ENCODE measurements around the gene ZNF2. TPM values are rescaled to one million over a fixed set of nuclear protein-coding genes. Genes with fewer than 3 reads are reported as not detected.

The ZNF2 gene
- polyA plus RNA-seq, 2 of the 4 experiments (the other 2 are of a cell fraction), result 4.2 to 4.6 TPM

DNA sequence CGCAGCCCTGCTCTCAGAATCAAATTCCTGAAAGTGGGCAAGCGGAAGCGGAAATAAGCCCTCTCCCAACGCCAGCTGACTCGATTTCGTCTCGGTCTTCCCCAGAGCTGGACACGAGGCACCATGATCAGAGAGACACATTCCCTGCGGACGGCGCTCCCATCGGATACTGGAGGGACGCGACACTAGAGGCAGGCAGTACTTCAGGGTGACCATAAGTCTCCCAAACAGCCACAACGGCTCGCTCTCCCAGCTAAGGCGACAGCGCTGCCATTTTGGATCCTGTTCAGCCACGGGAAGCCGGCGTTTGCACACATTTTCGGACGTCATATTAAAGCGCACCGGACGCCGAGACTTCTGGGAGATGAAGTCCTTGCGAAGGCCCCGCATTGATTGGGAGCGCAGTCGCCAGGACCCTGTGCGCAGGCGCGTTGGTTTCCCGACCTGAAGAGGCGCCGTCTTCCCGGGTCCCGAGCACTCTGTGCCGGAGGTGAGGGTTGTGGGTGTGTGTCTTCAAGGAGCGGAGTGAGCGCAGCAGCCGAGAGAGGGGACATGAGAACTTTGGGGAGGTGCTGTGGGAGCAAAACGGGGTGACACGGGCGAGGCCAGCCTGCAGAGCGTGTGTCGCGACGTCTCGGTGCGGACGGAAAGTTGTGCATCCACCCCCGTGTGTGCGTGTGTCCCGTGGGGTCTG, at the start of gene ZNF2 (continued):
- TF ChIP-seq, protein P1, sequence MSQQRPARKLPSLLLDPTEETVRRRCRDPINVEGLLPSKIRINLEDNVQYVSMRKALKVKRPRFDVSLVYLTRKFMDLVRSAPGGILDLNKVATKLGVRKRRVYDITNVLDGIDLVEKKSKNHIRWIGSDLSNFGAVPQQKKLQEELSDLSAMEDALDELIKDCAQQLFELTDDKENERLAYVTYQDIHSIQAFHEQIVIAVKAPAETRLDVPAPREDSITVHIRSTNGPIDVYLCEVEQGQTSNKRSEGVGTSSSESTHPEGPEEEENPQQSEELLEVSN (IDR thresholded peaks at IDR 0.05; ENCODE audit: borderline replicate concordance, low read depth), result peak; percentile 67
- no peak for TF ChIP-seq HEYL (CRISPR knock-in tag; IDR thresholded peaks at IDR 0.05)
- no peak for TF ChIP-seq RARB (CRISPR knock-in tag; IDR thresholded peaks at IDR 0.05)
- no peak for TF ChIP-seq FOSL2 (IDR thresholded peaks at IDR 0.05)
- TF ChIP-seq FOSL2 (CRISPR knock-in tag; IDR thresholded peaks at IDR 0.05), result 0 out of 2 replicates have a peak, but pooled peaks have one; percentile 6
- TF ChIP-seq PHF8 (IDR thresholded peaks at IDR 0.05; ENCODE audit: borderline replicate concordance, low read depth), result peak; percentile 94
- TF ChIP-seq, protein P2, sequence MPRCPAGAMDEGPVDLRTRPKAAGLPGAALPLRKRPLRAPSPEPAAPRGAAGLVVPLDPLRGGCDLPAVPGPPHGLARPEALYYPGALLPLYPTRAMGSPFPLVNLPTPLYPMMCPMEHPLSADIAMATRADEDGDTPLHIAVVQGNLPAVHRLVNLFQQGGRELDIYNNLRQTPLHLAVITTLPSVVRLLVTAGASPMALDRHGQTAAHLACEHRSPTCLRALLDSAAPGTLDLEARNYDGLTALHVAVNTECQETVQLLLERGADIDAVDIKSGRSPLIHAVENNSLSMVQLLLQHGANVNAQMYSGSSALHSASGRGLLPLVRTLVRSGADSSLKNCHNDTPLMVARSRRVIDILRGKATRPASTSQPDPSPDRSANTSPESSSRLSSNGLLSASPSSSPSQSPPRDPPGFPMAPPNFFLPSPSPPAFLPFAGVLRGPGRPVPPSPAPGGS (IDR thresholded peaks at IDR 0.05), result peak; percentile 63; the same call in 2 of the 3 replicates
- TF ChIP-seq MAZ (IDR thresholded peaks at IDR 0.05; ENCODE audit: borderline replicate concordance, low read depth, low read length), result no peak
- TF ChIP-seq, protein P3, sequence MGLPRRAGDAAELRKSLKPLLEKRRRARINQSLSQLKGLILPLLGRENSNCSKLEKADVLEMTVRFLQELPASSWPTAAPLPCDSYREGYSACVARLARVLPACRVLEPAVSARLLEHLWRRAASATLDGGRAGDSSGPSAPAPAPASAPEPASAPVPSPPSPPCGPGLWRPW (IDR thresholded peaks at IDR 0.05), result no peak

DNA sequence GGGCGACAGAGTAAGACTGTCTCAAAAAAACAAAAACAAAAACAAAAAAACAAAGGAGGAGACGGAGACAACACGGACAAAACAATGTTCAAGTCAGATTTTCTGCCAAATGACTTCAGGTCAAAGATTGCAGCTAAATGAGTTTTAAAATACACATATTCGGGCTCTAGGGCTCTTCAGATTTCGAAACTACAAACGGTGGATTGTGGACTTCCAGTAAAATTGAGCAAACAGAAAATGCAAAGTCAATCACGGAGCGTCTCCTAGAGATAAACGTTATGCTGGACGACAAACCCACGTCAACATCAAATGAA, 44.6 kb upstream of the ZNF2 start:
- Histone ChIP-seq H3K9me3 (0 out of 3 replicates have a peak, but pooled peaks cover 3% of the 10 kb centered on the region), H3K27ac (peak overlapping the region; percentile 87 to 96), H3K4me1 (peaks cover 6% of the 10 kb centered on the region; the same call in 2 of the 3 replicates), H3K4me3 (peak overlapping the region; percentile 90), H3K4me2 (peak overlapping the region; percentile 82)
- no peak for DNase-seq (ENCODE audit: low read depth in 1 of 2, low spot score in 1 of 2)
- 2% methylated on average over 11 of the region's 11 CpGs for WGBS (ENCODE audit: missing lambda C conversion rate)
- peak; percentile 3 to 15; a peak in 4 of 6 replicates for ATAC-seq
- no peak for FAIRE-seq
- CTCF ChIA-PET, result interaction anchor here (0.9 to 2.5 kb wide), 5 partner anchors 13 to 85 kb away, joined by 3 to 6 read pairs (median 3); partner anchors contain the start of gene ZNF2
- TF ChIP-seq HOXB5 (CRISPR knock-in tag; IDR thresholded peaks at IDR 0.05) (no peak), NR3C1 (IDR thresholded peaks at IDR 0.05) (no peak), SMC3 (IDR thresholded peaks at IDR 0.05) (no peak), CHD4 (IDR thresholded peaks at IDR 0.05; ENCODE audit: borderline replicate concordance) (no peak), HOXA7 (CRISPR knock-in tag; IDR thresholded peaks at IDR 0.05) (no peak), KDM1A (IDR thresholded peaks at IDR 0.05; ENCODE audit: low read depth) (no peak), RARB (CRISPR knock-in tag; IDR thresholded peaks at IDR 0.05) (no peak), CBX8 (IDR thresholded peaks at IDR 0.05) (no peak), FOSB (CRISPR knock-in tag; IDR thresholded peaks at IDR 0.05) (no peak), ZSCAN20 (CRISPR knock-in tag; IDR thresholded peaks at IDR 0.05) (no peak), ZNF302 (CRISPR knock-in tag; IDR thresholded peaks at IDR 0.05) (no peak), CEBPB (IDR thresholded peaks at IDR 0.05) (no peak)
- TF ChIP-seq, protein P2 (IDR thresholded peaks at IDR 0.05), result no peak
- POLR2A ChIA-PET, result interaction anchor here (1.2 to 2.8 kb wide), 3 partner anchors 38 to 44 kb away, joined by 3 to 22 read pairs (median 10); partner anchors contain the start of genes ZNF2 and ZNF514
